ENCODE results near the gene EFL1.

DNA sequence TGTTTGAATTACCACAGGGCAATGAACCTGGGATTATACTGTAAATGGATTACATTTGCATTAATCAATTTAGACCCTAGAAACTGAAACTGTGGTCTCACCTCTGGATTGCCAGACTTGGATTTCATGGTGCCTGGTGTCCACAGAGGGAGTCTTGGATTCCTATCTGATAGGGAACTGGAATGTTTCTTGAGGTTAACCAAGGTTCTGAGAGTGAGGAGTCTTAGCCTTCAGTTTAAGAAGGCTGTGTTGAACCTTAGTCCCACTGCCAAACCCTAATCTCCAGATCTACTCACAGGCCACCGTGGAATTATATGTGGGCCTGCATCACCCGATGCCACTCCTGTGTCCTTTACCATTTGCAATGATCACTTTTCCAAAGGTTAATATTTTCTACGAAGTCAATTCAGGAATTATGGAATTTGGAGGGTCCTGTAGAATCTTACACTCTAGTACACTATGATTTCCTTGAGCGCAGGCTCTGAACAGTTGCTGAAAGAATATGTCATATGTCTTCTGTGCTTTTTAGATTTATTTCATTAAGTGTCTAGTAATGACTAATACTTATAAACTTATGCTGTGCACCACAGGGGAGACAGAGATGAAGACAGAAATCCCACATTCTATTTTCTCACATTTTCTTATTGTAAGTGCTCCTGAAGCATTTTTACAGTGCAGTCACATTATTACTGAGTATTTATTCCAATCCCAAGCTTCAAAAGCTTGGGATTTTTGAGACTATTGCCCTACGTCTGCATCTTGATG lies 87.9 kb downstream of the EFL1 start:
- TF ChIP-seq, protein P1, sequence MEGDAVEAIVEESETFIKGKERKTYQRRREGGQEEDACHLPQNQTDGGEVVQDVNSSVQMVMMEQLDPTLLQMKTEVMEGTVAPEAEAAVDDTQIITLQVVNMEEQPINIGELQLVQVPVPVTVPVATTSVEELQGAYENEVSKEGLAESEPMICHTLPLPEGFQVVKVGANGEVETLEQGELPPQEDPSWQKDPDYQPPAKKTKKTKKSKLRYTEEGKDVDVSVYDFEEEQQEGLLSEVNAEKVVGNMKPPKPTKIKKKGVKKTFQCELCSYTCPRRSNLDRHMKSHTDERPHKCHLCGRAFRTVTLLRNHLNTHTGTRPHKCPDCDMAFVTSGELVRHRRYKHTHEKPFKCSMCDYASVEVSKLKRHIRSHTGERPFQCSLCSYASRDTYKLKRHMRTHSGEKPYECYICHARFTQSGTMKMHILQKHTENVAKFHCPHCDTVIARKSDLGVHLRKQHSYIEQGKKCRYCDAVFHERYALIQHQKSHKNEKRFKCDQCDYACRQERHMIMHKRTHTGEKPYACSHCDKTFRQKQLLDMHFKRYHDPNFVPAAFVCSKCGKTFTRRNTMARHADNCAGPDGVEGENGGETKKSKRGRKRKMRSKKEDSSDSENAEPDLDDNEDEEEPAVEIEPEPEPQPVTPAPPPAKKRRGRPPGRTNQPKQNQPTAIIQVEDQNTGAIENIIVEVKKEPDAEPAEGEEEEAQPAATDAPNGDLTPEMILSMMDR (IDR thresholded peaks at IDR 0.05; ENCODE audit: low read depth, low read length, missing input control), result no peak
- no peak for TF ChIP-seq REST (IDR thresholded peaks at IDR 0.05)

Data from liver (tissue), 2 donors.